ENCODE results near the gene RAB23.

Gene RAB23

GRCh38 chr6:57165080-57165479 lies 57.0 kb downstream of the RAB23 start:
- TF ChIP-seq CTCF (conservative IDR thresholded peaks at IDR 0.05; ENCODE audit: low read depth), result no peak
- H3K27ac ChIP-seq, result no peak overlapping the region
- no peak for DNase-seq (ENCODE audit: low spot score)
- ChIA-PET CTCF (interaction anchor here (0.6 to 0.7 kb wide), 2 partner anchors 135 to 1187 kb away, joined by 4 to 5 read pairs; no protein-coding TSS in a partner anchor), POLR2A (ENCODE audit: low non-redundant PET) (no interaction called here)

DNA sequence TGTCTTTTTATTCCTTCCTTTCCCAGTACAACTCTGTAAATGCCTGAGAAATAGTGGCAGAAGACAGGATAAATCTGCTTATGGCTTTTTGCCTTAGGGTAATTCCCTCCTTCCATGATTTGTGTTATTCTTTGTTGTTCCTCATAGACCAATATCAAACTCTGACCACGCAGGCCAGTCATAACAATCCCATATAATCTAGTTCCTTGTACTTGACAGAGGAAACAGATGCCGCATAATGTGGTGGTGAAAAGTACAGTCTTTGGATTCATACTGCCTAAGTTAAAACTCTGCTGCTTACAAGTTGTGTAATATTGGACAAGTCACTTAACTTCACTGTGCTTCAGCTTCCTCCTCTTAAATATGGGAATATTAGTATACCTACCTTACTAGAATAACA lies 58.2 kb downstream of the RAB23 start:
- CTCF ChIA-PET, result no interaction called here
- POLR2A ChIA-PET (ENCODE audit: low non-redundant PET), result no interaction called here
- no peak for TF ChIP-seq CTCF (conservative IDR thresholded peaks at IDR 0.05; ENCODE audit: low read depth)
- DNase-seq (ENCODE audit: low spot score), result no peak
- H3K27ac ChIP-seq, result no peak overlapping the region

DNA sequence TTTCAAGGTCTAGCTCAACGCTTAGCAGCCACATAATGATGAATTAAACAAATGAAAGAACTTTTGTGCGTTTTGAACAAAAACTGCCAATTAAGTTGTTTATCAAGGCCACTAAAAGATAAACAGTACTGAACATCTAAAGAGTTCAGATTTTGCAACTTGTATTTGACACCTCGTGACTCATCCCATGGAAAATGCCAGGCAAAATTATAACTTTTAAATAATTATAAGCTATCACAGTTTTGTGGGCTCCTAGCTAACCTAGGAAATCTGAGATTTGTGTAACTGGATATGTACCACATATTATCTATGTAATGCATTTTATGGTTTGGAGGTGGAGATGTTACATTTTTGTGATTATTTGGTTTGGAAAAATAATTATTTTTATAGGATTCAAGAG lies 59.6 kb downstream of the RAB23 start:
- H3K27ac ChIP-seq, result no peak overlapping the region
- POLR2A ChIA-PET (ENCODE audit: low non-redundant PET), result no interaction called here
- no peak for TF ChIP-seq CTCF (conservative IDR thresholded peaks at IDR 0.05; ENCODE audit: low read depth)
- no peak for DNase-seq (ENCODE audit: low spot score)
- CTCF ChIA-PET, result interaction anchor here (0.7 kb wide), 1 partner anchor 46 kb away, joined by 3 read pairs; no protein-coding TSS in a partner anchor

DNA sequence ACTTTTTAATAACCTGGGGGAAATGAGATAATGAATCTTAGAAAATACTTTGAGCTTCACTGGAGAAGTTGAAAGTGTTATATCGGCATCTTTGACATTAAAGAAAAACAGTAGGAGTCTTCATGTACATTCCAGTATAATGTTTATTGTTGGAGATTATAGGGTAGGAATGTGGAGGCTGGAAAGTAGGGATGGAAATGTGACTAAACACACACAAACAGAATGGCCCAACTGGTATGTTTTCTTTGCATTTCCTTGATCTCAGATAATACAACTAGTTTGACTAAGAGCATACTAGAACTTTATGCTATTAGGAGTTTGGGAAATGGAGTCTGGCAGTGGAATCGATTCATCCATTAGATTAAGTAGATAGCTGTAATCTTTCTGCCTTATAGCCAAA lies 60.1 kb downstream of the RAB23 start:
- no peak overlapping the region for H3K27ac ChIP-seq
- ChIA-PET POLR2A (ENCODE audit: low non-redundant PET) (no interaction called here), CTCF (interaction anchor here (0.7 kb wide), 1 partner anchor 45 kb away, joined by 3 read pairs; no protein-coding TSS in a partner anchor)
- DNase-seq (ENCODE audit: low spot score), result no peak
- no peak for TF ChIP-seq CTCF (conservative IDR thresholded peaks at IDR 0.05; ENCODE audit: low read depth)

DNA sequence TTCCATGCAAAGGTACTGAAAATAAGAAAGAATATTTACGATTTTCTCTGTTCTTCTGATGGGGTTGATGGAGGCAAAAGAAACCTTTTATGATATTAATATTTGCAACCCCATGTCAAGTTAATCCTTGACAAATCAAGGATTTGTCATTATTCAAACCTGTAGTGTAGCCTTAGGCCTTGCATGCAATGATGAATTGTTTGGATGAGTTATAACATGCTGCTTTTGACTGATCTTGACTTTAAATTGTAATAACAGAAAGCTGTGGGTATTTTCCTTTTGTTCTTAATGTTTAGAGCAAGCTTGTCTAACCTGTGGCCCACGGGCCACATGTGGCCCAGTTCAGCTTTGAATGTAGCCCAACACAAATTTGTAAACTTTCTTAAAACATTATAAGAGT lies 63.0 kb downstream of the RAB23 start:
- TF ChIP-seq CTCF (conservative IDR thresholded peaks at IDR 0.05; ENCODE audit: low read depth), result no peak
- POLR2A ChIA-PET (ENCODE audit: low non-redundant PET), result no interaction called here
- peak; percentile 44 for DNase-seq (ENCODE audit: low spot score)
- H3K27ac ChIP-seq, result no peak overlapping the region
- CTCF ChIA-PET, result interaction anchor here (0.6 kb wide), 1 partner anchor 255 kb away, joined by 3 read pairs; no protein-coding TSS in a partner anchor

GRCh38 chr6:57158658-57159057 lies 63.4 kb downstream of the RAB23 start:
- TF ChIP-seq CTCF (conservative IDR thresholded peaks at IDR 0.05; ENCODE audit: low read depth), result no peak
- peak; percentile 59 for DNase-seq (ENCODE audit: low spot score)
- ChIA-PET POLR2A (ENCODE audit: low non-redundant PET) (no interaction called here), CTCF (interaction anchor here (0.6 kb wide), 1 partner anchor 255 kb away, joined by 3 read pairs; no protein-coding TSS in a partner anchor)
- no peak overlapping the region for H3K27ac ChIP-seq
